HCT116 (cell line): ENCODE measurements around the gene GALNT2. TPM values are rescaled to one million over a fixed set of nuclear protein-coding genes. Genes with fewer than 3 reads are reported as not detected.

Experiments used
- ATAC-seq: fragments of 200-7000 bp; cut with Tn5 transposase; 2 replicates; pipeline ENCODE4 v1.9.1; 2020; ENCODE audit warnings: mild to moderate bottlenecking, moderate library complexity
- BruUV-seq: library from RNA; stranded (reverse); fragments of 400-500 nt; replicated peaks from 2 replicates; lab custom pipeline; 2021; lab: Mats Ljungman, UMichigan
- CTCF ChIA-PET: fragments of 300-600 bp; sonication (Branson Sonifier 250); formaldehyde crosslinking; loops from one replicate; lab custom pipeline; 2021; ENCODE audit warnings: antibody characterized with exemption; lab: Charles Lee
- POLR2A ChIA-PET: fragments of 300-600, 350-600 bp; sonication (Branson Sonifier 250); formaldehyde crosslinking; loops from one replicate; lab custom pipeline; 2021; ENCODE audit warnings: antibody characterized with exemption; lab: Charles Lee
- RAD21 ChIA-PET, 2 experiments: fragments of 300-600 bp; sonication (Branson Sonifier 250); formaldehyde crosslinking; loops; one replicate each; lab custom pipeline; 2023; ENCODE audit warnings: low total read pairs in 2 of 2; ENCODE audit not compliant: uncharacterized antibody in 2 of 2, unreplicated experiment in 2 of 2, low non-redundant PET in 1 of 2; lab: Charles Lee
- DNase-seq: peaks from one replicate; pipeline ENCODE4 v3.0.0-alpha.2; 2010; ENCODE audit warnings: low read depth, low spot score
- H2AFZ ChIP-seq: fragments of 200-600 bp; shearing (Covaris generic), sonication (generic); 2 replicates; pipeline ENCODE4 v1.6.1; 2017; ENCODE audit warnings: low read depth, mixed run types, mixed read lengths, antibody characterized with exemption, low read length; ENCODE audit not compliant: poor library complexity, severe bottlenecking
- H3K27ac ChIP-seq: 2 replicates; pipeline ENCODE4 v1.5.1; 2012; ENCODE audit warnings: low read depth, low read length
- H3K27me3 ChIP-seq: fragments of 200-600 bp; sonication (generic); 2 replicates; pipeline ENCODE4 v1.6.1; 2016; ENCODE audit warnings: mixed run types, low read length, mixed read lengths; ENCODE audit not compliant: insufficient read depth
- H3K36me3 ChIP-seq, 2 experiments: fragments of 200-500 bp in 1 of 2; fragments of 200-600 bp in 1 of 2; sonication (Bioruptor generic) in 1 of 2; sonication (generic) in 1 of 2; 2 replicates each; pipeline versions ENCODE4 v1.5.1 to v1.6.1; 2014 to 2016; ENCODE audit warnings: low read length in 2 of 2, inconsistent platforms in 1 of 2, mixed read lengths in 1 of 2, mixed run types in 1 of 2; ENCODE audit not compliant: insufficient read depth in 2 of 2, control insufficient read depth in 1 of 2
- H3K4me1 ChIP-seq, 2 experiments: fragments of 200-600 bp in 1 of 2; sonication (generic) in 1 of 2; 2 replicates each; pipeline versions ENCODE4 v1.5.1 to v1.6.1; 2012 to 2017; ENCODE audit warnings: low read length in 2 of 2, inconsistent platforms in 1 of 2, mild to moderate bottlenecking in 1 of 2, mixed read lengths in 1 of 2, mixed run types in 1 of 2, moderate library complexity in 1 of 2; ENCODE audit not compliant: insufficient read depth in 2 of 2, control insufficient read depth in 1 of 2
- H3K4me2 ChIP-seq: fragments of 200-600 bp; sonication (generic); 2 replicates; pipeline ENCODE4 v1.6.1; 2017; ENCODE audit warnings: mixed run types, low read length, mixed read lengths
- H3K4me3 ChIP-seq, 2 experiments: fragments of 200-600 bp in 1 of 2; sonication (generic) in 1 of 2; replicated peaks in 1 of 2; 2 replicates each; pipeline ENCODE4 v1.5.1; 2011 to 2016; ENCODE audit warnings: low read length in 2 of 2, control low read depth in 1 of 2, low read depth in 1 of 2, mild to moderate bottlenecking in 1 of 2, mixed read lengths in 1 of 2, mixed run types in 1 of 2
- H3K79me2 ChIP-seq: fragments of 200-600 bp; sonication (generic); 2 replicates; pipeline ENCODE4 v1.6.1; 2017; ENCODE audit warnings: mild to moderate bottlenecking, mixed run types, low read length, moderate library complexity, mixed read lengths; ENCODE audit not compliant: insufficient read depth
- H3K9ac ChIP-seq: fragments of 200-600 bp; sonication (generic); 2 replicates; pipeline ENCODE4 v1.6.1; 2016; ENCODE audit warnings: low read length, mixed read lengths
- H3K9me2 ChIP-seq: fragments of 200-600 bp; sonication (generic), shearing (Covaris generic); 2 replicates; pipeline ENCODE4 v1.6.1; 2017; ENCODE audit warnings: mixed run types, mild to moderate bottlenecking, moderate library complexity; ENCODE audit not compliant: insufficient read depth
- H3K9me3 ChIP-seq, 2 experiments: fragments of 200-500 bp in 1 of 2; fragments of 200-600 bp in 1 of 2; sonication (Bioruptor generic) in 1 of 2; sonication (generic) in 1 of 2; 2 replicates each; pipeline ENCODE4 v1.6.1; 2014 to 2017; ENCODE audit warnings: low read length in 2 of 2, mixed read lengths in 2 of 2, inconsistent platforms in 1 of 2, low read depth in 1 of 2, mild to moderate bottlenecking in 1 of 2, mixed run types in 1 of 2, moderate library complexity in 1 of 2; ENCODE audit not compliant: control insufficient read depth in 1 of 2, insufficient read depth in 1 of 2
- H4K20me1 ChIP-seq: fragments of 200-600 bp; sonication (generic), shearing (Covaris generic); 2 replicates; pipeline ENCODE4 v1.6.1; 2017; ENCODE audit warnings: mixed run types, mild to moderate bottlenecking, moderate library complexity; ENCODE audit not compliant: insufficient read depth
- CBX3 ChIP-seq: IDR thresholded peaks from 2 replicates; pipeline ENCODE4 v1.6.1; 2012; ENCODE audit warnings: low read depth
- EGR1 ChIP-seq: IDR thresholded peaks from 2 replicates; pipeline ENCODE4 v1.6.1; 2012; ENCODE audit warnings: low read depth
- ELF1 ChIP-seq: IDR thresholded peaks from 2 replicates; pipeline ENCODE4 v1.6.1; 2012; ENCODE audit warnings: low read depth, borderline replicate concordance
- FOSL1 ChIP-seq: IDR thresholded peaks from 2 replicates; pipeline ENCODE4 v1.6.1; 2012; ENCODE audit warnings: low read depth
- JUND ChIP-seq: IDR thresholded peaks from 2 replicates; pipeline ENCODE4 v1.6.1; 2012
- POLR2A ChIP-seq: IDR thresholded peaks from 2 replicates; pipeline ENCODE4 v1.7.0; 2011; ENCODE audit warnings: borderline replicate concordance; ENCODE audit not compliant: insufficient read depth, insufficient read length; ENCODE audit errors: extremely low read depth
- POLR2AphosphoS5 ChIP-seq: IDR thresholded peaks from 2 replicates; pipeline ENCODE4 v1.6.1; 2011; ENCODE audit warnings: mild to moderate bottlenecking, low read depth, low read length, moderate library complexity
- RAD21 ChIP-seq: IDR thresholded peaks from 2 replicates; pipeline ENCODE4 v1.6.1; 2012; ENCODE audit warnings: low read depth, mild to moderate bottlenecking
- SIN3A ChIP-seq: IDR thresholded peaks from 2 replicates; pipeline ENCODE4 v1.6.1; 2012; ENCODE audit warnings: low read depth
- SRF ChIP-seq: IDR thresholded peaks from 2 replicates; pipeline ENCODE4 v1.6.1; 2012; ENCODE audit warnings: low read depth
- TCF7L2 ChIP-seq: IDR thresholded peaks from 2 replicates; pipeline ENCODE4 v1.7.0; 2011; ENCODE audit warnings: borderline replicate concordance, inconsistent platforms; ENCODE audit not compliant: insufficient read depth, insufficient read length; ENCODE audit errors: extremely low read depth
- intact Hi-C: fragments of 100-400 bp; cut with micrococcal nuclease; formaldehyde crosslinking; loops from 2 replicates; pipeline ENCODE4 v1.10.0; 2022
- total RNA-seq: library from RNA; stranded (reverse); gene quantifications from one replicate; pipeline ENCODE4 v1.2.1, GENCODE V29; 2021; ENCODE audit not compliant: unreplicated experiment
- TF ChIP-seq, protein P1 (sequence below): IDR thresholded peaks from 2 replicates; pipeline ENCODE4 v1.6.1; 2012
- TF ChIP-seq, protein P2 (sequence below): IDR thresholded peaks from 2 replicates; pipeline ENCODE4 v1.6.1; 2011; ENCODE audit warnings: mild to moderate bottlenecking, low read length, moderate library complexity; ENCODE audit not compliant: insufficient replicate concordance; ENCODE audit errors: extremely low read depth
- TF ChIP-seq, protein P3 (sequence below), 3 experiments: fragments of 200-600 bp in 1 of 3; sonication (generic) in 1 of 3; IDR thresholded peaks in 2 of 3; conservative IDR thresholded peaks in 1 of 3; 2 replicates each; pipeline ENCODE4 v1.5.1; 2012 to 2017; ENCODE audit warnings: low read depth in 2 of 3, low read length in 2 of 3, antibody characterized with exemption in 1 of 3, borderline replicate concordance in 1 of 3, control low read depth in 1 of 3, mild to moderate bottlenecking in 1 of 3, mixed read lengths in 1 of 3, mixed run types in 1 of 3, moderate library complexity in 1 of 3; ENCODE audit not compliant: insufficient read depth in 1 of 3

GALNT2 gene
- total RNA-seq, 1 experiment from 2014 or later, result 40.8 TPM

DNA sequence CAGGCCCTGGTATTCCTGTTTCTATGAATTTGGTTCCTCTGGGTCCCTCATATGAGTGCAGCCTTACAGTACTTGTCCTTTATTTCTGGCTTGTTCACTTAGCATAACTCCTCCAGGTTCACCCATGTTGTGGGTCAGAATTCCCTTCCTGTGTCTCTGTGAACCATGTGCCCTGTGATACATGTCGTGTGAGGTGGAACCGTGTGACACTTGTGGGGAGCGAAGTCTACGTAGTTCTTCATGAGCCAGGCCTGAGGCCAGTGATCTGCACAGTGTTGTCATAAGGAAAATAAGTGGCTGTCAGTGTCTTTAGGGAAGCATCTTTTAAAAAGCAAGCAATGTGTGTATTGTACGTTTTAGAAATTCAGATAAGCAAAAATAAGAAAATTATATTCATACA is 122.8 kb downstream of the GALNT2 start:
- POLR2A ChIA-PET, result no interaction called here

More for the DNA sequence above, 122.8 kb downstream of the GALNT2 start:
- DNase-seq (no peak), ATAC-seq (no peak)
- BruUV-seq, result no TSS peak
- Histone ChIP-seq H4K20me1 (no peaks in the 10 kb centered on the region), H3K4me1 (peaks cover 18 to 20% of the 10 kb centered on the region in 2 experiments), H3K79me2 (no peaks in the 10 kb centered on the region; the same call in 1 of the 2 replicates), H3K9me2 (no peaks in the 10 kb centered on the region), H2AFZ (no peak overlapping the region), H3K9ac (no peak overlapping the region), H3K4me3 (no peak overlapping the region), H3K27ac (no peak overlapping the region), H3K4me2 (no peak overlapping the region), H3K36me3 (no peaks in the 10 kb centered on the region), H3K27me3 (no peaks in the 10 kb centered on the region), H3K9me3 (no peaks in the 10 kb centered on the region)
- RAD21 ChIA-PET, result no interaction called here
- CTCF ChIA-PET, result no interaction called here
- intact Hi-C loops, result no loop called here
- TF ChIP-seq JUND, result no peak
- no peak for TF ChIP-seq POLR2A
- TF ChIP-seq ELF1, result no peak
- TF ChIP-seq FOSL1, result no peak
- TF ChIP-seq, protein P1, sequence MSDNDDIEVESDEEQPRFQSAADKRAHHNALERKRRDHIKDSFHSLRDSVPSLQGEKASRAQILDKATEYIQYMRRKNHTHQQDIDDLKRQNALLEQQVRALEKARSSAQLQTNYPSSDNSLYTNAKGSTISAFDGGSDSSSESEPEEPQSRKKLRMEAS, result no peak
- TF ChIP-seq SIN3A, result no peak
- no peak for TF ChIP-seq EGR1
- no peak for TF ChIP-seq RAD21
- TF ChIP-seq, protein P2, sequence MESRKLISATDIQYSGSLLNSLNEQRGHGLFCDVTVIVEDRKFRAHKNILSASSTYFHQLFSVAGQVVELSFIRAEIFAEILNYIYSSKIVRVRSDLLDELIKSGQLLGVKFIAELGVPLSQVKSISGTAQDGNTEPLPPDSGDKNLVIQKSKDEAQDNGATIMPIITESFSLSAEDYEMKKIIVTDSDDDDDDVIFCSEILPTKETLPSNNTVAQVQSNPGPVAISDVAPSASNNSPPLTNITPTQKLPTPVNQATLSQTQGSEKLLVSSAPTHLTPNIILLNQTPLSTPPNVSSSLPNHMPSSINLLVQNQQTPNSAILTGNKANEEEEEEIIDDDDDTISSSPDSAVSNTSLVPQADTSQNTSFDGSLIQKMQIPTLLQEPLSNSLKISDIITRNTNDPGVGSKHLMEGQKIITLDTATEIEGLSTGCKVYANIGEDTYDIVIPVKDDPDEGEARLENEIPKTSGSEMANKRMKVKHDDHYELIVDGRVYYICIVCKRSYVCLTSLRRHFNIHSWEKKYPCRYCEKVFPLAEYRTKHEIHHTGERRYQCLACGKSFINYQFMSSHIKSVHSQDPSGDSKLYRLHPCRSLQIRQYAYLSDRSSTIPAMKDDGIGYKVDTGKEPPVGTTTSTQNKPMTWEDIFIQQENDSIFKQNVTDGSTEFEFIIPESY, result no peak
- TF ChIP-seq POLR2AphosphoS5, result no peak
- TF ChIP-seq, protein P3, sequence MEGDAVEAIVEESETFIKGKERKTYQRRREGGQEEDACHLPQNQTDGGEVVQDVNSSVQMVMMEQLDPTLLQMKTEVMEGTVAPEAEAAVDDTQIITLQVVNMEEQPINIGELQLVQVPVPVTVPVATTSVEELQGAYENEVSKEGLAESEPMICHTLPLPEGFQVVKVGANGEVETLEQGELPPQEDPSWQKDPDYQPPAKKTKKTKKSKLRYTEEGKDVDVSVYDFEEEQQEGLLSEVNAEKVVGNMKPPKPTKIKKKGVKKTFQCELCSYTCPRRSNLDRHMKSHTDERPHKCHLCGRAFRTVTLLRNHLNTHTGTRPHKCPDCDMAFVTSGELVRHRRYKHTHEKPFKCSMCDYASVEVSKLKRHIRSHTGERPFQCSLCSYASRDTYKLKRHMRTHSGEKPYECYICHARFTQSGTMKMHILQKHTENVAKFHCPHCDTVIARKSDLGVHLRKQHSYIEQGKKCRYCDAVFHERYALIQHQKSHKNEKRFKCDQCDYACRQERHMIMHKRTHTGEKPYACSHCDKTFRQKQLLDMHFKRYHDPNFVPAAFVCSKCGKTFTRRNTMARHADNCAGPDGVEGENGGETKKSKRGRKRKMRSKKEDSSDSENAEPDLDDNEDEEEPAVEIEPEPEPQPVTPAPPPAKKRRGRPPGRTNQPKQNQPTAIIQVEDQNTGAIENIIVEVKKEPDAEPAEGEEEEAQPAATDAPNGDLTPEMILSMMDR (IDR thresholded peaks at IDR 0.05 in 2 of 3, conservative IDR thresholded peaks at IDR 0.05 in 1 of 3; ENCODE audit: borderline replicate concordance in 1 of 3, insufficient read depth in 1 of 3, low read depth in 2 of 3, low read length in 2 of 3), result no peak
- no peak for TF ChIP-seq SRF
- no peak for TF ChIP-seq TCF7L2
- TF ChIP-seq CBX3, result no peak
